Measurements from ENCODE around the gene ATE1.

GRCh38 chr10:121845044-121845784, 82.6 kb downstream of the ATE1 start:
- TF ChIP-seq CTCF (IDR thresholded peaks at IDR 0.05; ENCODE audit: low read length) (no peak), EZH2 (IDR thresholded peaks at IDR 0.05; ENCODE audit: borderline replicate concordance, low read length) (no peak)

Measured in OCI-LY1 (cell line).